Measurements from ENCODE around the gene KDM4B. TPM values are rescaled to one million over a fixed set of nuclear protein-coding genes. Genes with fewer than 3 reads are reported as not detected.
A peak's percentile ranks its signal among the peaks of the same experiment; 100 is the strongest.

The KDM4B gene
- total and polyA plus RNA-seq, 2 of the 8 experiments (the other 6 are each of a cell fraction or from before 2014, with no cell fraction given): 12.0 to 31.9 TPM

DNA sequence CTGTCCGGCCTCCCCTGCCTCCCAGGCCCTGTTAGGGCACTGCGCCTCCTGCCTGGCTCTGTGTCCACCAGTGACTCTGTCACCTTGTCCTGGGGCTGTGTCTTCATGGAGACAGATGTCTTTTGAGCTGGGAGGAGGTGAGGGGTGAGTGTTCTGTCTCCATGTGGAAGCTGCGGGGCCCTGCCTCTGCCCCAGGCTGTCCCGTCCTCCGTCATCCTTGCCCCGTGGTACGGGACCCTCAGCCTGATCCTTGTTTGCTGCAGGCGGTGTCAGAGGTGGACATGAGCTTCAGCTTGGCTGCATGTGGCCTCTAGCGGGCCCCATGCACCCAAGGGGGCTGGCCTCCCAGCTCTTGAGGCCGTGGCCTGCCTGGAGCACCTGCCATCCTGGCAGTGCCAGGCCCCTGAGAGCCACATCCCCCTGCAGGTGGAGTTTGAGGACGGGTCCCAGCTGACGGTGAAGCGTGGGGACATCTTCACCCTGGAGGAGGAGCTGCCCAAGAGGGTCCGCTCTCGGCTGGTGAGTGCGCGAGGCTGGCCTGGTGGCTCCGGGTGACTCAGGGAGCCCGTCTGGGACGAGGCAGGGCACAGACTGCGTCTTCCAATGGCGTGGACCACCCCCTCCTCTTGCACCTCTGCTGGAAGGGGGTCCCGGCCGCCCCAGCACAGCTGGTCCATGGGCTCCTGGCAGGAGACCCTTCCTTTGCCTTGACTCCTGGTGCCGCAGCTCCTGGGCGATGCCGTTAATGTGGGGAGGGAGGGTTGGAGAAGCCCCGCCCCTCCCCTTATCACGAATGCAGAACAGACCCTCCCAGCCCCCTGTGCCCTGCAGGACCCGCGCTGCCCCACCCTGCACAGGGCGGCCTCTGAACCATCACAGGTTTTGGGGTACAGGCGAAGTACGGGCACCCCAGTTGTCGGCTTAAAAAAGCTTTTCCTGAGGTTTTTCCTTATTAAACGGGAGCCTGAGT, 181.3 kb downstream of the KDM4B start:
- Histone ChIP-seq H4K20me1 (replicated peaks in 1 of 2; ENCODE audit: control insufficient read depth in 1 of 2, insufficient read depth in 2 of 2, low read length in 2 of 2) (no peaks in the 10 kb centered on the region), H3K4ac (replicated peaks; ENCODE audit: insufficient read length, low read depth, low read length) (no peak overlapping the region), H3K14ac (ENCODE audit: insufficient read length) (no peak overlapping the region), H3K4me3 (ENCODE audit: extremely low read depth in 1 of 4, insufficient read depth in 2 of 4, low read depth in 3 of 4, low read length in 4 of 4) (no peak overlapping the region; a peak in 2 of 8 replicates), H3K23me2 (ENCODE audit: low read depth, low read length) (no peaks in the 10 kb centered on the region), H4K5ac (ENCODE audit: insufficient read length, low read depth, low read length) (no peak overlapping the region), H2AK5ac (ENCODE audit: low read depth, low read length) (no peak overlapping the region), H3K36me3 (ENCODE audit: control insufficient read depth in 2 of 4, insufficient read depth in 4 of 4, low read length in 3 of 4) (peaks cover 0 to 4% (median 1%) of the 10 kb centered on the region in 4 experiments; a peak in 3 of 8 replicates), H2AFZ (ENCODE audit: low read length) (no peak overlapping the region), H3K79me1 (ENCODE audit: low read depth, low read length) (no peaks in the 10 kb centered on the region), H3K18ac (ENCODE audit: extremely low read depth, low read length) (peak overlapping the region; percentile 19; the same call in 1 of the 2 replicates), H3K4me1 (replicated peaks in 1 of 4; ENCODE audit: control insufficient read depth in 3 of 4, insufficient read depth in 4 of 4, low read length in 3 of 4) (peaks cover 0 to 20% (median 11%) of the 10 kb centered on the region in 4 experiments; a peak in 5 of 7 replicates), H3K4me2 (ENCODE audit: insufficient read depth in 1 of 2, low read depth in 2 of 2, low read length in 2 of 2) (peak overlapping the region; percentile 12 to 59; a peak in 3 of 4 replicates), H4K8ac (ENCODE audit: extremely low read depth, insufficient read depth, low read length) (no peak overlapping the region; the same call in 1 of the 2 replicates), H3K23ac (ENCODE audit: insufficient read length) (no peak overlapping the region), H2BK12ac (ENCODE audit: low read depth, low read length) (0 out of 2 replicates have a peak overlapping the region, but pooled peaks have one; percentile 50), H3K9me3 (ENCODE audit: insufficient read depth in 2 of 2, low read depth in 1 of 2, low read length in 1 of 2) (no peaks in the 10 kb centered on the region), H2BK15ac (ENCODE audit: low read length) (0 out of 2 replicates have a peak overlapping the region, but pooled peaks have one; percentile 72), H3K9ac (replicated peaks in 1 of 4; ENCODE audit: extremely low read depth in 1 of 4, low read depth in 3 of 4, low read length in 3 of 4) (no peak overlapping the region), H3K27ac (ENCODE audit: low read depth, low read length) (no peak overlapping the region), H2BK120ac (replicated peaks; ENCODE audit: low read depth, low read length) (no peak overlapping the region), H2BK20ac (ENCODE audit: low read length) (no peak overlapping the region), H4K91ac (replicated peaks; ENCODE audit: insufficient read length, low read length) (no peak overlapping the region), H2BK5ac (ENCODE audit: low read depth, low read length) (0 out of 2 replicates have a peak overlapping the region, but pooled peaks have one; percentile 35), H3K79me2 (ENCODE audit: control insufficient read depth in 1 of 2, insufficient read depth in 2 of 2, low read length in 2 of 2) (no peaks in the 10 kb centered on the region), H3K56ac (replicated peaks; ENCODE audit: insufficient read length, low read depth, low read length) (no peak overlapping the region), H3K27me3 (replicated peaks in 1 of 4; ENCODE audit: control insufficient read depth in 3 of 4, extremely low read depth in 1 of 4, insufficient read depth in 3 of 4, low read length in 3 of 4) (no peaks in the 10 kb centered on the region)
- peak in 1 of 2 experiments; percentile 65 for DNase-seq (ENCODE audit: low read depth in 1 of 2, low spot score in 2 of 2)
- FAIRE-seq: no peak
- 77% methylated on average over 35 of the region's 36 CpGs; no CpG with 5 or more reads in 1 of the 2 experiments for WGBS, 2 experiments (ENCODE audit: extremely low coverage in 1 of 2, insufficient coverage in 1 of 2, insufficient read length in 1 of 2, insufficient replicate concordance in 2 of 2, low coverage in 1 of 2, low lambda C conversion rate in 2 of 2, missing lambda C conversion rate in 1 of 2)
- ChIA-PET POLR2A (ENCODE audit: partially characterized antibody) (interaction anchor here (0.7 to 1.7 kb wide), 3 partner anchors 10 to 46 kb away, joined by 3 to 4 read pairs (median 3); no protein-coding TSS in a partner anchor), CTCF (ENCODE audit: partially characterized antibody) (interaction anchor here (0.5 to 4.9 kb wide), 29 partner anchors 9 to 963 kb away, joined by 3 to 28 read pairs (median 4); partner anchors contain the start of gene RPL36)
